Middle frontal gyrus (tissue), 1 donor: ENCODE data around the gene REM1.
"Not testable (repeated sequence)": the region's sequence is repeated elsewhere in the genome, so short reads cannot be mapped to it uniquely, and the experiment has no call there.

ENCODE experiments used
- DNase-seq: peaks from one replicate; pipeline ENCODE4 v3.0.0-alpha.2; 2015; ENCODE audit warnings: low spot score; ENCODE audit errors: extremely low spot score

REM1 gene

GRCh38 chr20:31474758-31475427, at the start of gene REM1, which contains the start of gene DEFB124:
Gene REM1, plus strand, starts transcription at chr20:31475288. Its CDS starts 1,158 bp downstream, at chr20:31476446.
Gene DEFB124, minus strand, starts transcription at chr20:31475127. Its CDS starts 2,114 bp downstream, at chr20:31473013.
- no peak for DNase-seq

GRCh38 chr20:31425797-31426196, 49.3 kb upstream of the REM1 start:
- DNase-seq: no peak

DNA sequence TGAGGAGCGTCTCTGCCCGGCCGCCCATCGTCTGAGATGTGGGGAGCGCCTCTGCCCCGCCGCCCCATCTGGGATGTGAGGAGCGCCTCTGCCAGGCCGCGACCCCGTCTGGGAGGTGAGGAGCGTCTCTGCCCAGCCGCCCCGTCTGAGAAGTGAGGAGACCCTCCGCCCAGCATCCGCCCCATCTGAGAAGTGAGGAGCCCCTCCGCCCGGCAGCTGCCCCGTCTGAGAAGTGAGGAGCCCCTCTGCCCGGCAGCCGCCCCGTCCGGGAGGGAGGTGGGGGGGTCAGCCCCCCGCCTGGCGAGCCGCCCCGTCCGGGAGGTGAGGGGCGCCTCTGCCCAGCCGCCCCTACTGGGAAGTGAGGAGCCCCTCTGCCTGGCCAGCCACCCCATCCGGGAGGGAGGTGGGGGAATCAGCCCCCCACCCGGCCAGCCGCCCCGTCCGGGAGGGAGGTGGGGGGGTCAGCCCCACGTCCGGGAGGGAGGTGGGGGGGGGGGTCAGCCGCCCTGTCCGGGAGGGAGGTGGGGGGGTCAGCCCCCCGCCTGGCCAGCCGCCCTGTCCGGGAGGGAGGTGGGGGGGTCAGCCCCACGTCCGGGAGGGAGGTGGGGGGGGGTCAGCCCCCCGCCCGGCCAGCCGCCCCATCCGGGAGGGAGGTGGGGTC, 48.1 kb upstream of the REM1 start:
- not testable (repeated sequence) for DNase-seq

- not testable (repeated sequence) for DNase-seq
These were observed 47.5 kb upstream of the REM1 start for GRCh38 chr20:31427576-31427975.

DNA sequence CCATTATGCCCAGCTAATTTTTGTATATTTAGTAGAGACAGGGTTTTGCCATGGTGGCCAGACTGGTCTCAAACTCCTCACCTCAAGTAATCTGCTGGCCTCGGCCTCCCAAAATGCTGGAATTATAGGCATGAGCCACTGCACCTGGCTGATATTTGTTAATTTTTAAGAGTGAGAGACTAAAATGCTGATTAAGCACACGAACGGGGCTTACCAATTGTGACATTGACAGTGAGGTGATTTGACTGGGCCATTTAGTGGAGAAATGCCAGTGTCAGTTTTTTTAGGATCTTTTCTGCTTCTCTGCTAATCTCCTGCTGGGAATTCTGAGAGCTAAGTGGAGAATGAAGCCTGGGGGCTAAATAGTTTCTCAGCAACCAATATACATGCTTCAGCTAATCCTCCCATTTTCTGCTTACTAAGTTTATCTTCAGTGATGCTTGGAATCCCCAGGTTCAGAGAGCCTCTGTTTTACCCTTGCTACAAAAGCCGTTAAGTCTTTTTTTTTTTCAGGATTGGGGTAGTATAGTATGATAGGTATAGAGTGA, 44.4 kb upstream of the REM1 start:
- no peak for DNase-seq

GRCh38 chr20:31440012-31440659, 35.0 kb upstream of the REM1 start, which contains the start of gene DEFB123:
Gene DEFB123, plus strand, starts transcription at chr20:31440632. Its CDS starts 67 bp downstream, at chr20:31440699.
- DNase-seq: no peak

- DNase-seq: no peak
These were observed 28.8 kb upstream of the REM1 start for GRCh38 chr20:31446084-31446819.

DNA sequence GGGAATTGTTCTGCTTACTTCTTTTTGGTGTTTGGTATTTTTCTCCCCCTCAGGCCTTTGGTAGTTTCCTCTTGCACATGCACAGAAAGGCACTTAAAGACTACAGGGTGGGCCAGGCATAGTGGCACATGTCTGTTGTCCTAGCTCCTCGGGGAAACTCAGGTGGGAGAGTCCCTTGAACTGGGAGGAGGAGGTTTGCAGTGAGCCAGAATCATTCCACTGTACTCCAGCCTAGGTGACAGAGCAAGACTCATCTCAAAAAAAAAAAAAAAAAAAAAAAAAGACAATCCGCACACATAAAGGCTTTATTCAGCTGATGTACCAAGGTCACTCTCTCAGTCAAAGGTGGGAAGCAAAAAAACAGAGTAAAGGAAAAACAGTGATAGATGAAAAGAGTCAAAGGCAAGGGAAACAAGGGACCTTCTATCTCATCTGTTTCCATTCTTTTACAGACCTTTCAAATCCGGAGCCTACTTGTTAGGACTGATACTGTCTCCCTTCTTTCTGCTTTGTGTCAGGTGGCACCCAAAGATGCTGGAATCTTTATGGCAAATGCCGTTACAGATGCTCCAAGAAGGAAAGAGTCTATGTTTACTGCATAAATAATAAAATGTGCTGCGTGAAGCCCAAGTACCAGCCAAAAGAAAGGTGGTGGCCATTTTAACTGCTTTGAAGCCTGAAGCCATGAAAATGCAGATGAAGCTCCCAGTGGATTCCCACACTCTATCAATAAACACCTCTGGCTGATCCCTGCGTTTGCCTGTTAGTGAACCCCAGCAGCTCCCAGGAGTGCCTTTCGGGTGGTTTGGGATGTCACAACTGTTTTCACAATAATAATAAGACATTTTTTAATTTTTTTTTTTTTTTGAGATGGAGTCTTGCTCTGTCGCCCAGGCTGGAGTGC, 25.3 kb upstream of the REM1 start:
- DNase-seq: no peak

DNA sequence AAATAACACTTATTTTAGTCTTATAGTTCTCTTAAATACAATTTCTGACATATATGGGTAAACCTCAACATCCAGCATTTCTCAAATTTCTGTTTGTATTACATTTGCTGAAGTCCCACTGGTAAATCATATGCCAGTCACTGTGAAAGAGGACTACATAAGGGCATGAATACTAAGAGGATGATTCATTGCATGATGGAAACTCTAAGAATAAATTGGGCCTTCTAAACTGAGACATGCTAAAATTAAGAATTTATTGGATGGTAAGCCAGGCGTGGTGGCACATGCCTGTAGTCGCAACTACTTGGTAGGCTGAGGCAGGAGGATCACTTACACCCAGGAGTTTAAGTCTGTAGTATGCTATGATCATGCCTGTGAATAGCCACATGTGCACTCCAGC, 22.5 kb upstream of the REM1 start:
- no peak for DNase-seq

DNA sequence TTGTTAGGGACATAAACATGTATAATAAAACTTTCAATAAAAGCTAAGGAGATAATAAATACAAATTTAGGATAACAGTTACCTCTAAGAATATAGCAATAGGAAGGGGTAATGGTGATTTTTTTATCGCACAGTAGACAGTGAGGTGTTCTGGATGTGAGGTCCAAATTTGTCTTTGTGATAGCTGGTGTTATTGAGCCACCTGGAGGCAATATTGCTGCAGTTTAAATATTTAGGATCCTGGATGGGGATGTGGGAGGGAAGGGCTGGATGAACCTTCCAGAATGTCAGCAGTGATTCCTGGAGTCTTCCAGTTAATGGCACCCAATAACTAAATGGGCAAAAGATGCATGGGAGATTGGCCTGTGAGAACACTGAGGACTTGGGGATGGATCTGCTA, 20.7 kb upstream of the REM1 start:
- no peak for DNase-seq

GRCh38 chr20:31470946-31471345, 4.1 kb upstream of the REM1 start:
- DNase-seq: not testable (repeated sequence)

DNA sequence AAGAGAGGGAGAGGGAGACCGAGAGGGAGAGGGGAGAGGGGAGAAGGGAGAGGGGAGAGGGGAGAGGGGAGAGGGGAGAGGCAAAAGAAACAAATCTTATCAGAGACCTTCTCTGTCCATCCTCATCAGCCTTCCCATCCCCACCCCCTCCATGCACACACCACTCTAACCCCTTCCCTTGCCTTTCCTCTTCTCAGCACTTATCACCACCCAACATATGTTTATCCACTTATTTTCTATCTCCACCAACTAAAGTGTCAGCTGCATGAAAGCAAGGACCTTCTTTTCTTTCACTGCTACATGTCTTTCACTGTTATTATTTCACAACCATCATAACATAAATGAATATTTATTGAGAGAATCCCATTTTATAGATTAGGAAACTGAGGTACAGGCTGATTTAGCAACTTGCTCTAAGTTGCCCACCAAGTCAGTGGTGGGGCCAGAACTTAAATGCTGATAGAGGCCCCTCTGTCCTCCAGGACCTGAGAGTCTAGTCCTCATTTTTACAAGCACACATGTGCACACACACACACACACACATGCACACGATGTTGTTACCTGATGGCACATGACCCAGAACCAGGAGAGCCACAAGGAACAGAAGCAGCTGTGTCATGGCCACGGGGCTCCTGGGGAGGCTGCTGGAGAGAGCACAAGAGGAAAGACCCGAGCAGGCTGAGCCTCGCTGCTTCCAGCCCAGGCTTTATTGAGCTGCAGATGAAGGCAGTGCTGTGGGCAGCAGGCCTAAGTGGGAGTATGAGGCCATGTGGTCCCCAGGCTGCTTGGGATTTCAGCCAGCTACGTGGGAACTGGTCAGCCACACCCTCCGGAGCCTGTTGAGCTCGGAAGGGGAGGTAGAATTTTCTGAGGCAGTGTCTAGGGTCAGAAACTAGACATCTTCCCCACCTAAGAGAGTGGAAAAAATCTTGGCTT, 2.4 kb upstream of the REM1 start:
- no peak for DNase-seq

DNA sequence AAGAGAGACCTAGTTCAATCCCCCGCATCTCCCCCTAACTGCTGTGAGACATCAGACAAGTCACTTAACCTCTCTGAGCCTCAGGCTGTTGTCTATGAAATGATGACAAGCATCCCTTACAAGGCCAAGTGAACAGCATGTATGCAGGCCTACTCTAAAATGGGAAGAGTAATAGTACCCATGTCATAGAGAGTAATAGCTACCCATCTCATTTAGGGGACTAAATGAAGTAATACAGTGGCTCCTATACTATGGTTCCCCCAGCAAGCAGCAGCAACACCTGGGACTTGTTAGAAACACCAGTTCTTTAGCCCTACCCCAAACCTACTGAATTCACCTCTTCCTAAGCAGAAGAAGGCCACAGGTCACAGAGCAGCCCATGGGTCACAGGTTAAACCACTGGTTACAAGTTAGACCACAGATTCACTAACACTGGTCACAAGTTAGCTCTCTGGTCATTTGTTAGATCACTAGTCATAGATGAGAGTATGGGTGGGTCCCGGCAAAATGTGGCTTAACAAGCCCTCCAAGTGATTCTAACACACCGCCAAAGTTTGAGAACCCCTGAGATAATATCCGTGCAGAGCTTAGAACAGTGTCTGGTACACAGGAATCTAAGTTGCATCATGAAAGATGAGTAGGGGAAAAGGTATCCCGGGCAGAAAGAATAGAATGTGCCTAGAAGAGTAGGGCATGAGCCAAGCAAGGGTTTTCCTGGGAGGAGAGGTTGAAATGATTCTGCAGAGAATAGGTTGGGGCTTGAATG, 1.6 kb upstream of the REM1 start:
- DNase-seq: no peak

DNA sequence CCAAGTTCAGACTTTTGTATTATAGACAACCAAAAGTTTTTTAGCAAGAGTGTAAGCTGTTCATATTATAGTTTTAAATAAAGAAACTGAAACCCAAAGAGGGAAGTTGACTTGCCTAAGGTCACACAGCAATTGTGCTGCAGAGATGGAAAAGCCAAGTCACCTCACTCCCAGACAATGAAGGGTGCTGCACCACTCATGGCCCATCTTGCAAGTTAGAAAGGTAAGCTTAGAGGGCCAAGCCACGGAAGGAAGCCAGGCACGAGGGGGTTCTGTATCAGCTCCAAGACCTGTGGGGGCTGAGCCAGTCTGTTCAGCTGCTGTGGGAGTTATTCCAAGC, 1.0 kb upstream of the REM1 start:
- no peak for DNase-seq

GRCh38 chr20:31475472-31476293, 595 bp downstream of the REM1 start:
- DNase-seq: no peak

GRCh38 chr20:31476294-31476585, 1.2 kb downstream of the REM1 start:
- no peak for DNase-seq

- no peak for DNase-seq
These were observed 1.6 kb downstream of the REM1 start for GRCh38 chr20:31476643-31477215.

- DNase-seq: no peak
These were observed 8.9 kb downstream of the REM1 start for GRCh38 chr20:31484001-31484400.
